HG02943 (cell line): ENCODE results near the gene ZNF772.
"Not testable (repeated sequence)": the region's sequence is repeated elsewhere in the genome, so short reads cannot be mapped to it uniquely, and the experiment has no call there.

Experiments
- ATAC-seq: cut with Tn5 transposase; IDR thresholded peaks from one replicate; pipeline ENCODE4 v1.9.1; 2021; ENCODE audit warnings: mild to moderate bottlenecking, low read depth, moderate library complexity; ENCODE audit not compliant: unreplicated experiment

Gene ZNF772

DNA sequence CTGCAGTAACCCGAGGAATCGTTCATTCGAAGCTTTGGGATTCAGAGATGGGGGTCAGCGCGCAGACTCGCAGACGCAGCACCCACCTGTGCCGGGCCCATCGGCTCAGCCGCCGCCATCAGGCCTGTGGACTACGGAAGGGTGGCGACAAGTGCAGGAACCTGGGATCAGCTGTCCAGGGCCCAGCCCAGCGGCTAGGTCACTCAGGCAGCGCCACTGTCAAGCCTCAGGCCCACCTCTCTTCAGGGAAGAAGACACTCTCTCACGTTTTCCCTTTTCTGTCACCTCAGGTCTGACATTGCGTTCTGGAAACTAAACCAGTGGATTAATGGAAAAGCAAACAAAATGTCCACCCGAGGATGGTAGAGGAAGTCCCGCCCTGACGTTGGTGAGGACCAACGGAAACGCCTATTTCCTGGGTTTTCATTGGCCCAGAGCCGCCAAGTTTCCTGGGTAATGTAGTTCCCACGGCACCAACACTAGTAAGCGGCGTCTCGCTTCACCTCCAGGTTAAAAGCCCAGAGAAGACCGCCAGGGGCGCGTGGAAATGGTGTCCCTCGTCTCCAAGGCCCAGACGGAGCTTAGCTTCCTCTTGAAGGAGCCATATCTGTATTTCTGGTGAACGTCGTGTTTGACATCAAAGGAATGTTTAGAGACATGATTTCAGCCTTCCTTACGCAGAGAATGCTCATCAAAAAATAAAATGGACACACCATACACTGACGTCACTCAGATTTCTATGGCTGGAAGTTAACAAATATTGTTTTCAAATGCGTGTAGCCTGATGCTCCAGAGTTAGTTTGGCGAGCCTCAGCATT is at the start of gene ZNF772:
TSS of gene ZNF772 (minus strand) at position 376 of the 818 bp plus-strand sequence. CDS start at position 119, 257 bp downstream.
- peak; percentile 97 for ATAC-seq

DNA sequence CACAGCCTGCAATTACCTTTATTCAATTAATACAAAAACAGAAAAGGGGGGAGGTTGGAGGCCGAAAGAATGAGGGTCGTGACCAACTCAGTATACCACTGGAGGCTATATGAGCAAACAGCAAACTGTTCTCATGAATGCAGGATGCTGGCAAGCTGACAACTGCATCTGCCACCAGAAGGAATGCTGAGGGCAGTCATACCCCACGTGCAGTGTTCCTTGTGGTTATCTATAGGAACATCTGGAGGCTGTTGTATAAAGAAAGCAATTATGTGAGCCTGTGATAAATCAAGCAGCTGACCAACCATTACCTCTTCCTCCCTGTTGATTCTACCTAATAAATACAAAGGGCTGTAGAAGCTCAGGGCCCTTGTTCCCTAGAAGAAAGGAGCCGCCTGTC is 40.7 kb upstream of the ZNF772 start:
- not testable (repeated sequence) for ATAC-seq

DNA sequence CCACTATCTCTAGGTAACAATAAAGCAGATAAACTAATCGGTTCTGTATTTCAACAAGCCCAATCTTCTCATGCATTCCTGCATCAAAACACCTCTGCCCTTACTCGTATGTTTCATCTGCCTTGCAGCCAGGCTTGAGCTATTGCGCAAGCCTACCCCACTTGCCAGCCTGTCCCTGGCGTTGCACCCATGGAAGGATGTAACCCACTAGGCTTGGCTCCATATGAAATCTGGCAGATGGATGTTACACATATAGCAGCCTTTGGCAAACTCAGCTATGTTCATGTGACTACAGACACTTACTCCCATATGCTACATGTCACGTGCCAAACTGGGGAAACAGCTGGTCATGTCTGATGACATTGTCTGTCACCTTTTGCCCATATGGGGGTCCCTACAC is 37.9 kb upstream of the ZNF772 start:
- ATAC-seq, result no peak

DNA sequence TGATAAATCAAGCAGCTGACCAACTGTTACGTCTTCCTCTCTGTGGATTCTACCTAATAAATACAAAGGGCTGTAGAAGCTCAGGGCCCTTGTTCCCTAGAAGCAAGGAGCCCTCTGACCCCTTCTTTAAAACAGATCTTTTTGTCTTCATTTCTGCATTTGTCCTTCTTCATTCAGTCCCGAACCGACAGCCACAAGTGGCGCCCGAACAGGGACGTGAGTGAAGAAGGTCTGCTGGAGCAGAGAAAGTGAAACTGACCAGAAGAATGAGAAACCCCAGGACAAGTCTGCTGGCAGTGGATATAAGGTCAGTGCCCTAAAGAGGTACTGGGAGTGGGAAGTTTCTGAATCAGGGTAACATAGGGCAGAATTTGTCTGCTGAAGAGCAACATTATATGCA is 35.5 kb upstream of the ZNF772 start:
- ATAC-seq, result no peak

DNA sequence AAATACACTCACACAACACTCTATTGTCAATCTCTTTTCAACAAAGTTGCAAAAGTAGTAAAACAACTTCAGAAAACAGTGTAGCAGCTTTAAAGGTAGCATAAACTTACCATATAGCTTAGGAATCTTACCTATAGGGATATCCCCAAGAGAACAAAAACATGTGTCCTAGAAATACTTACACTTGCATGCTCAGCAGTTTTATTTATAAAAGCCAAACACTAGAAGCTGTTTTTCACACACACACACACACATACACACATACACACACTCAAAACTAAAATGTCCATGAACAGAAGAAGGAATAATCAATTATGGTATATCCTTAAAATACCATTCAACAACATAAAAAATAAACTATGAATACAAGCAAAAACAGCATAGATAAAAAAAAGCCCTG is 34.1 kb upstream of the ZNF772 start:
- no peak for ATAC-seq

DNA sequence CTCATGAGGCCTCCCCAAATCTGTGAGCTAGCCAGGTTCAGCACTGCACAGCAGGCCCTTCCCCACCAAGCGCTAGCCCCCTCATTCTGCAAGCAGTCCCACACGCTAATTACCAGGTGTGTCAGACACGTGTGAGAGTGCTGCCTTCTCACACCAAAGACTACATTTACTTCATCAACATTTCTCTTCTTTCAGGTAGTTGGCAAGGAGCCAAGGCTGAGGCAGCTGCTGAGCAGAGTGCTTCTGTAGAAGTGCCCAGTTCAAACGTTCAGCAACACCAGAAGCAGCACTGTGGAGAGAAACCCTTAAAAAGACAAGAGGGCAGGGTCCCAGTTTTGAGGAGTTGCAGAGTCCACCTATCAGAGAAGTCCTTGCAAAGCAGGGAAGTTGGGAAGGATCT is 28.8 kb upstream of the ZNF772 start:
- no peak for ATAC-seq

DNA sequence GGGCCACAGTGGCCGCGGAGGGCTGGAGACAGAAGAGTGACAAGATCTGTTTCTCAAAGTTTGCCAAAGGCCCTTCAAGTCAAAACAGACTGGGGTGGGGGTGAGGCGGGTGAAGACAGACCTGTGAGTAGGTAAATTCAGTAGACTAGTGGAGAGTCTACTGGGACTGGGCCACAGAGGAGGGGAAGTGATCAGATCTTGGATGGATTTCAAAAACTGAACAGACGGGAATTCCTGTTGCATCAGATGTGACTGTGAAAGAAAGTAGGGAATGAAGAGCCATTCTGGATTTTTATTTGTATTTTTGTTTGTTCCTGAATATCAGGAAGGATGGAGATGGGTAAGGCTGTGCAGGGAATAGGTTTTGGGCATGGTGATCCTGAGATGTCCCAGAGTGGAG is 23.0 kb upstream of the ZNF772 start:
- ATAC-seq, result not testable (repeated sequence)

DNA sequence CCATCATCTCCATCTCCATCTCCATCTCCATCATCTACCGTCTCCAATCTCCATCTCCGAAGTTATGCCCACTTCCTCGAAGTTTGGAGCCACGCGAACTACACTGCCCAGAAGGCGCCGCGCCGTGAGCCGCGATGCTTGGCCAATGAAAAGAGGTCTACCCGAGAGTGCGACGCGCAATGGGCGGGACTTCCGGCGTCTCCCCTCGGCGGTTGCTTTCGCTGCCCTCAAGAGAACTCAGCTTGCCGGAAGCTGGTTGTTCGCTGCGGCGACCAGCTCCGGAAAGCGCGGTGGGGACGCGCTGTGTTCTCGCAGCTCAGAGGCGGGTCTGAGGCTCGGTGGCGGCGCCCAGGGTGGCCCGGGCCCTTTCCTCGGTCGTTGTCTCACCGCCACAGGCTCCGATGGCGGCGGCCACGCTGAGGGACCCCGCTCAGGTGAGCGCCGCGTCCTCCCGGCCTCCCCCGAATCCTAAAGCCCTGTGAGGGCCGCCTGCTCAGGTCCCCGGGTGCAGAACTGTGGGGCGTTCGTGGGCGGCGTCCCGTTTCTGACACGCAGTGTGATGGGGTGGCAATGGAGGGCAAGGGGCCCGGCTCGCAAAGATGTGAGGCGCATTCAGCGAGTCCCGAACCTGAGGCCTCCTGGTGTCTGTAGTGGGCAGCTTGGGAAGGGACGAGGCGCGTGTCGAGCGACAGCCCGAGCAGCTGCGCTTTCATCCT is 22.5 kb upstream of the ZNF772 start, which contains the start of gene ZNF773:
TSS of gene ZNF773 (plus strand) at position 259 of the 716 bp plus-strand sequence. CDS start at position 402, 143 bp downstream.
- peak; percentile 96 for ATAC-seq

DNA sequence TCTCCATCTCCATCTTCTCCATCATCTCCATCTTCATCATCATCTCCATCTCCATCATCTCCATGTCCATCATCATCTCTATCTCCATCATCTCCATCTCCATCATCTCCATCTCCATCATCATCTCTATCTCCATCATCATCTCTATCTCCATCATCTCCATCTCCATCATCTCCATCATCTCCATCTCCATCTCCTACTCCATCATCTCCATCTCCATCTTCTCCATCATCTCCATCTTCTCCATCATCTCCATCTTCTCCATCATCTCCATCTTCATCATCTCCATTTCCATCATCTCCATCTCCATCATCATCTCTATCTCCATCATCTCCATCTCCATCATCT is 21.9 kb upstream of the ZNF772 start:
- ATAC-seq, result not testable (repeated sequence)

DNA sequence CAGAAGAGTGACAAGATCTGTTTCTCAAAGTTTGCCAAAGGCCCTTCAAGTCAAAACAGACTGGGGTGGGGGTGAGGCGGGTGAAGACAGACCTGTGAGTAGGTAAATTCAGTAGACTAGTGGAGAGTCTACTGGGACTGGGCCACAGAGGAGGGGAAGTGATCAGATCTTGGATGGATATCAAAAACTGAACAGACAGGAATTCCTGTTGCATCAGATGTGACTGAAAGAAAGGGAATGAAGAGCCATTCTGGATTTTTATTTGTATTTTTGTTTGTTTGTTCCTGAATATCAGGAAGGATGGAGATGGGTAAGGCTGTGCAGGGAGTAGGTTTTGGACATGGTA is 10.9 kb upstream of the ZNF772 start:
- ATAC-seq, result not testable (repeated sequence)

DNA sequence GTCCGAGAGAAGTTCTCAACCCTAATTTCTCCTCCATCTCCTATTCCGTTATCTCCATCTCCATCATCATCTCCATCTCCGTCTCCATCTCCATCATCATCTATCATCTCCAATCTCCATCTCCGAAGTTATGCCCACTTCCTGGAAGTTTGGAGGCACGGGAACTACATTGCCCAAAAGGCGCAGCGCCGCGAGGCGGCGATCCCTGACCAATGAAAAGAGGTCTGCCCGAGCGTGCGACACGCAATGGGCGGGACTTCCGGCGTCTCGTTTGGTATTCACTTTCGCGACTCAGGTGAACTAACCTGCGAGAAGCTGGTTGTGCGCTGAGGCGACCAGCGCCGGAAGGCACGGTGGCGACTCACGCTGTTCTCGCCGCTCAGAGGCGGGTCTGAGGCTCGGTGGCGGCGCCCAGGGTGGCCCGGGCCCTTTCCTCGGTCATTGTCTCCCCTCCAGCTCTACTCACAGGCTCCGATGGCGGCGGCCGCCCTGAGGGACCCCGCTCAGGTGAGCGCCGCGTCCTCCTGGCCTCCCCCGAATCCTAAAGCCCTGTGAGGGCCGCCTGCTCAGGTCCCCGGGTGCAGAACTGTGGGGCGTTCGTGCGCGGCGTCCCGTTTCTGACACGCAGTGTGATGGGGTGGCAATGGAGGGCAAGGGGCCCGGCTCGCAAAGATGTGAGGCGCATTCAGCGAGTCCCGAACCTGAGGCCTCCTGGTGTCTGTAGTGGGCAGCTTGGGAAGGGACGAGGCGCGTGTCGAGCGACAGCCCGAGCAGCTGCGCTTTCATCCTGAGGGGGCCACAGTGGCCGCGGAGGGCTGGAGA is 10.3 kb upstream of the ZNF772 start, which contains the start of gene ZNF419:
TSS of gene ZNF419 (plus strand) at position 274 of the 822 bp plus-strand sequence. CDS start at position 475, 201 bp downstream.
- ATAC-seq, result not testable (repeated sequence)

DNA sequence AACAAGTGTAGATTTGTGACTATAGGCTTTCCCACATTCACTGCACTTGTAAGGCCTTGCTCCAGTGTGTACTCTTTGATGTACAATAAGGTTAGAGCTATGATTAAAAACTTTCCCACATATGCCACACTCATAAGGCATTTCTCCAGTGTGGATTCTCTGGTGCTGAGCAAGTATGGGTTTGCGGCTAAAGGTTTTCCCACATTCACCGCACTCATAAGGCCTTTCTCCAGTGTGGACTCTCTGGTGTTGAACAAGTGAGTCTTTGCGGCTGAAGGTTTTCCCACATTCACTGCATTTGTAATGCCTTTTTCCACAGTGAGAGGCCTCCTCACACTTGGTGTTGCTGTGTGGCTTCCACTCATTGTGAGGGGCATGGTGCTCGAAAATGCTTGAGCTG is 3.7 kb downstream of the ZNF772 start:
- ATAC-seq, result no peak

DNA sequence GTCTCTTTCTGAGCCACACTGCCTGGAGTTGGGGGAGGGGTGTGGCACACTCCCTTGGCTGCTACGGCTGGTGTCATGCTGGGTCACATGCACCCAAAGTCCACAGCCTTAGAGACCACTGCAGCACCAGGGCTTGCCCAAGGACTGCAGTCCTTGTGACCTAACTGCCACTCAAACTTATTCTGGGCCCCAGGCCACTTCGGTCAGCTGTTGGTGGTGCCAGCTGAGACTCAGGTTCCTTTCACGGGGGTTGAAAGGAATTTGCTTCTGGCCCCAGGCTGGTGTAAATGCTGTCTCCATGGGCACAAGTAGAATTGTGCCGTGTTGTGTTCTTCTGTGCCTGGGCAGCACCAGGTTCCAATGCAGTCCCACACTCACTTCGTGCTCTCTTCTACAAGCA is 10.9 kb downstream of the ZNF772 start:
- ATAC-seq, result no peak

DNA sequence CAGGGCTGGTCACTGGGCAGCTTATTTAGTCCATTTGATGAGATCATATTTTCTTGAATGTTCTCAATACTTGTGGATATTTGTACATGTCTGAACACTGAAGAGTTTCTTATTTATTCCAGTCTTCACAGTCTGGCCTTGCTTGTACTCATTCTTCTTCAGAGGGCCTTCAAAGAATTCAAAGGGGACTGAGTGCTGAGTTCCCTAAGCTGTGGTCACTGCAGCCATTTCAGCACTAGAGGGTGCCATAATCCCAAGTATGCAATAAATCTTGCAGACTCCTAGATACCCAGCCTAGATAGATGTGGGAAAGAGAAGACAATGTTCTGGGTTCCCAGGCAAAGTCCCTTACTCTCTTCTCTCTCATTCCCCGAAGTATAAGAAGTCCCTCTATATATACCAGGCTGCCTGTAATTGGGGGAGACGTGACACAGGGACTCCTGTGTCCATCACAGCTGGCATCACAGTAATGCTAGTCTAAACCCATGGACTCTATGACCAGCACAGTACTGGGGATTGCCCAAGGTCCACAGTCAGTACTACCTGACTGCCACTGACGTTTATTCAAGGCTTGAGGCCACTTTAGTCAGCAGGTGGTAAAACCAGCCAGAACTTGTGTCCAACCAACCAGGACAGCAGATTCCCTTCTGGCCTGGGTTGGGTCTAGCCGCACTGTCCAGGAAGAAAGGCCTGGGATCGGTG is 11.5 kb downstream of the ZNF772 start:
- no peak for ATAC-seq

DNA sequence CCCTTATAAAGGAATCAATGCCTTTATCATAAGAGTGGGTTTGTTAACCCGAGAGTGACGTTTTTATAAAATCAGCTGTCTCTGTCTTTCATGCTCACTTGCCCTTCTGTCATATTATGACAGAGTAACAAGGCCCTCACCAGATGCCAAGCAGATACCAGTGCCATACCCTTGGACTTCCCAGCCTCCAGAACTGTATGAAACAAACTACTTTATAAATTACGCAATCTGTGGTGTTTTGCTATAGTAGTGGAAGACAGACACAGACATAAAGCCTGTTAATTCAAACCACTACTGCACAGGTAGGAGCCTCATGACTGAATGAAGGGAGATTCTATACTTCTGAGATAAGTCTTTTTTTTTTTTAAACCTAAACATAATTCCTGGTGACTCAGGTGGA is 25.1 kb downstream of the ZNF772 start:
- no peak for ATAC-seq

DNA sequence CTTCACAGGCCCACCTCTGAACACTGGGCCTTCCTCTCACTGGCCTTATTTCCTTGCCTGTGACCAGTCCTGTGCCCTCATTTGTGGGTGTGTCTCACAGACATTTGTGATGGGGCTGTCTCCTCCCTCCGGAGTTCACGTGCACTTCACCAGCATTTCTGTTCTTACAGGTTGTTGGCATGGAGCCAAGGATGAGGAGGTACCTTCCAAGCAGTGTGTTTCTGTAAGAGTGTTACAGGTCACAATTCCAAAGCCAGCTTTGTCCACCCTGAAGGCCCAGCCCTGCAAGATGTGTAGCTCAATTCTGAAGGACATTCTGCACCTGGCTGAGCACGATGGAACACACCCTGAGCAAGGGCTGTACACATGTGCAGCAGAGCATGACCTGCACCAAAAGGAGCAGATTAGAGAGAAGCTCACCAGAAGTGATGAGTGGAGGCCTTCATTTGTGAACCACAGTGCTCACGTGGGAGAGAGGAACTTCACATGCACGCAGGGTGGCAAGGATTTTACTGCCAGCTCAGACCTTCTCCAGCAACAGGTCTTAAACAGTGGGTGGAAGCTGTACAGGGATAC is 34.2 kb downstream of the ZNF772 start:
- no peak for ATAC-seq

DNA sequence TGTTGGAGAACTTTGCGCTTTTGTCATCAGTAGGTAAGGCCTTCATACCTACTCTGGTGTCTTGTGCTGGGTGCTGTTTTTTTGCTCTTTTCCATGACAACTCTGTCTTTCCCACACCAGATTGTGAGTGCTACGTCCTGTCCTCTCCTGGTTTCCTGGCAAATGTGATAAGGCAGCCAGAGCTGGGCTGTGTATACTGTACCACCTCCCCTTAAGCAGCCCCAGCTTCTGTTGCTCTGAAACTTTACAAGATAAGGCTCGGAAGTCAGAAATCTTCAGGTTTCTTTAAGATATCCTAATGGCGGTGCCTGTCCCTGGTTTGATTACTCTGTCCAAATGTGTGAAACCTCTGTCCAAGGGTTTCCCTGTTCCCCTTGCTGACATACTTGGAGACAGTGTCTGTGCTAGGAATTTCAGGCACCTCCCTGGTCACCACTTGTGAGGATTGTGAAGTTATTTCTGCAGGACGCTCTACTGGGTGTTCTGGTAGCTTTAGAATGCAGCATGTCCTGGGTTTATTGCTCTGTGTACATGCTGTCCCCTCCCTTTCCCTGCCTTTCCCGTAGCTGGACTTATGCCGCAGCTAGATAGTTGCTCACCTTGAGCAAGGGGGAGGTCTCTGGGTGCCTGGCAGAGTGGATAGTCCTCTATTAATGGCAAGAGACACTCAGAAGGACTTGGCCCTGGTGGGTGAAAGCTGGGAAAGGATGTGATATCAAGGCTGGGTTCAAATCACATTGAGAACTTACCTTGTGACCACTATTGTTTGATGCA is 35.2 kb downstream of the ZNF772 start:
- no peak for ATAC-seq

DNA sequence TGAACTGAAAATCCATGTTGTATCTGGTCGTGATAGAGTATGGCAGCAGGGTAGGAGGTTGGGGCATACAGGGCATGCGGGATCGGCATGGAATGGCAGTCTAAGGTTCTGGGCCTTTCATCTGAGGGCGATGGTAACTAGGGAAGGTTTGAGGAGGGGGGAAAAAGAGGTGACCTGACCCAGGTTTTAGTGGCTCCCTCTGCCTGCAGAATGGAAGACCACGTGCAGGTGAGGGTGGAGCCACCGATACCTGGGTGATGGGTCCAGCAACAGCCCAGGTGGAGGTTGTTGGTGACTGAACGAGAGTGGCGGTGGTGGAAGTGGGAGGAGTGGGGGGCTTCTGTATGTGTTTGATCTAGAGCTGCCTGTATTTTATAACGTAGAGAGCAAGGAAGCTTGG is 38.4 kb downstream of the ZNF772 start:
- no peak for ATAC-seq

DNA sequence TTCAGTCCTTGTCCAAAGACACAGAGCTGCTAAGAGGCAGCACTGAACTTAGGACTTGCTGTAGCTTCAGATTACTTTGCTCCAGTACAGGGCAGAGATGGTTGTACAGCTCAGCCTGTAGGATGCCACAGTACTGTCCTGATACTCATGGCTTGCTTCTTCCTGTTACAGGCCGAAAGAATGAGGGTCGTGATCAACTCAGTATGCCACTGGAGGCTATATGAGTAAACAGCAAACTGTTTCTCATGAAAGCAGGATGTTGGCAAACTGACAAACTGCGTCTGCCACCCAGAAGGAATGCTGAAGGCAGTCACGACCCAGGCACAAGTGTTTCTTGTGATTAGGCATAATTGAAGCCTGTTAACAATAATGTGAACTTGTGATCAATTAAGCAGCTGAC is 39.4 kb downstream of the ZNF772 start:
- no peak for ATAC-seq
